Neuronal stem cell (in vitro differentiated cells): ENCODE results near the gene PRRT2.

ENCODE experiments used
- DNase-seq: peaks from one replicate; pipeline ENCODE4 v3.0.0-alpha.2; 2013; ENCODE audit warnings: low spot score
- H2AFZ ChIP-seq: one replicate; pipeline ENCODE4 v1.6.1; 2013; ENCODE audit warnings: mild to moderate bottlenecking, low read length, inconsistent platforms
- H2AK5ac ChIP-seq: 2 replicates; pipeline ENCODE4 v1.6.1; 2013; ENCODE audit warnings: low read depth, mild to moderate bottlenecking, inconsistent platforms, low read length, moderate library complexity, mixed read lengths
- H2BK120ac ChIP-seq: 2 replicates; pipeline ENCODE4 v1.6.1; 2013; ENCODE audit warnings: low read depth, mild to moderate bottlenecking, inconsistent platforms, low read length, moderate library complexity, mixed read lengths
- H2BK12ac ChIP-seq: one replicate; pipeline ENCODE4 v1.6.1; 2013; ENCODE audit warnings: low read length, inconsistent platforms
- H2BK15ac ChIP-seq: 2 replicates; pipeline ENCODE4 v1.6.1; 2013; ENCODE audit warnings: mild to moderate bottlenecking, low read length, inconsistent platforms, mixed read lengths
- H2BK5ac ChIP-seq: one replicate; pipeline ENCODE4 v1.6.1; 2013; ENCODE audit warnings: inconsistent platforms, mild to moderate bottlenecking, low read length, moderate library complexity
- H3K14ac ChIP-seq: one replicate; pipeline ENCODE4 v1.6.1; 2013; ENCODE audit warnings: low read length, inconsistent platforms
- H3K18ac ChIP-seq: 2 replicates; pipeline ENCODE4 v1.6.1; 2013; ENCODE audit warnings: low read length, inconsistent platforms
- H3K23ac ChIP-seq: 2 replicates; pipeline ENCODE4 v1.6.1; 2013; ENCODE audit warnings: low read depth, mild to moderate bottlenecking, mixed read lengths, low read length, inconsistent platforms; ENCODE audit not compliant: poor library complexity
- H3K27ac ChIP-seq: replicated peaks from 3 replicates; pipeline ENCODE4 v1.5.1; 2013; ENCODE audit warnings: low read length, inconsistent platforms
- H3K27me3 ChIP-seq, 3 experiments: 2 replicates each; pipeline ENCODE4 v1.6.1; 2013; ENCODE audit warnings: low read length in 3 of 3, mild to moderate bottlenecking in 2 of 3, inconsistent platforms in 1 of 3, low read depth in 1 of 3, mixed read lengths in 1 of 3, moderate library complexity in 1 of 3; ENCODE audit not compliant: control insufficient read depth in 3 of 3, insufficient read depth in 3 of 3
- H3K36me3 ChIP-seq, 2 donors: replicated peaks in 1 of 2; 2 replicates each; pipeline ENCODE4 v1.6.1; 2013; ENCODE audit warnings: low read length in 2 of 2; ENCODE audit not compliant: control insufficient read depth in 2 of 2, insufficient read depth in 2 of 2
- H3K4ac ChIP-seq: 2 replicates; pipeline ENCODE4 v1.6.1; 2013; ENCODE audit warnings: inconsistent platforms, mild to moderate bottlenecking, low read length, moderate library complexity
- H3K4me1 ChIP-seq, 2 donors: 1 replicate in 1 of 2; 2 replicates in 1 of 2; pipeline ENCODE4 v1.6.1; 2013; ENCODE audit warnings: low read length in 2 of 2, low read depth in 1 of 2; ENCODE audit not compliant: control insufficient read depth in 2 of 2, insufficient read depth in 1 of 2
- H3K4me2 ChIP-seq: one replicate; pipeline ENCODE4 v1.6.1; 2013; ENCODE audit warnings: mild to moderate bottlenecking, low read length, inconsistent platforms; ENCODE audit not compliant: insufficient read depth, poor library complexity, severe bottlenecking
- H3K4me3 ChIP-seq, 2 donors: 2 replicates each; pipeline ENCODE4 v1.5.1; 2013; ENCODE audit warnings: low read length in 2 of 2, mild to moderate bottlenecking in 2 of 2, inconsistent platforms in 1 of 2, moderate library complexity in 1 of 2
- H3K79me1 ChIP-seq: one replicate; pipeline ENCODE4 v1.6.1; 2013; ENCODE audit warnings: low read depth, mild to moderate bottlenecking, inconsistent platforms, low read length, moderate library complexity
- H3K9ac ChIP-seq: one replicate; pipeline ENCODE4 v1.6.1; 2013; ENCODE audit warnings: mild to moderate bottlenecking, low read depth, low read length, inconsistent platforms; ENCODE audit not compliant: poor library complexity
- H3K9me3 ChIP-seq, 2 donors: replicated peaks in 1 of 2; 2 replicates each; pipeline versions ENCODE3 to v1.6.1; 2013; ENCODE audit warnings: low read length in 2 of 2, mild to moderate bottlenecking in 2 of 2, inconsistent platforms in 1 of 2, low read depth in 1 of 2, mixed read lengths in 1 of 2, moderate library complexity in 1 of 2; ENCODE audit not compliant: control insufficient read depth in 2 of 2, insufficient read depth in 1 of 2
- H4K8ac ChIP-seq: one replicate; pipeline ENCODE4 v1.6.1; 2013; ENCODE audit warnings: low read depth, mild to moderate bottlenecking, inconsistent platforms, low read length, moderate library complexity
- H4K91ac ChIP-seq: one replicate; pipeline ENCODE4 v1.6.1; 2013; ENCODE audit warnings: low read length, low read depth, mild to moderate bottlenecking, inconsistent platforms; ENCODE audit not compliant: poor library complexity
- WGBS, 2 donors: extraction: QIAGEN DNeasy Blood & Tissue Kit; methylation state at CpG; one replicate each; pipeline ENCODE4 v1.1.7; 2013; ENCODE audit warnings: missing lambda C conversion rate in 2 of 2, mixed read lengths in 1 of 2; ENCODE audit not compliant: insufficient read length in 2 of 2, insufficient replicate concordance in 1 of 2; ENCODE audit errors: extremely low coverage in 2 of 2; 5-methylcytosine and 5-hydroxymethylcytosine counted together

Gene PRRT2

DNA sequence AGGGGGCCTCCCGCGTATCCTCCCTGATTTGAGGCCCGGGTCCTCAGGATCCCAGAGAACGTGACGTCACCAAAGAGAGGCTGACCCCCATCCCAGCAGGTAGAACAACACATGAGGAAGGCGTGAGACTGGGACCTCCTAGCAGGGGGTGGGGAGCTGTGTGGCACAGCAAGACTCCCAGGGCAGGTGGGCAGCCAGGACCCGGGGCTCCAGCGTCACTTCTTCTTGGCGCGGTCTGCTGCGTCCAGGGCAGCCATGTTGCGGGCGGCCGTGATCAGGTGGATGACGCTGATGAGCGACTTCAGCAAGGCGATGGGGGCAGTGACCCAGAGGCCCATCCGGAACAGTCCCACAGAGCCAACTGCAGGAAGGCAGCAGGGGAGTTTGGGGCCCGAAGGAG, 47.0 kb downstream of the PRRT2 start:
- Histone ChIP-seq H2AK5ac (no peak overlapping the region), H3K14ac (no peak overlapping the region), H4K8ac (peak overlapping the region; percentile 57), H3K4me3 (no peak overlapping the region), H2BK12ac (no peak overlapping the region), H2BK120ac (no peak overlapping the region), H3K27ac (no peak overlapping the region), H3K36me3 (peaks cover 20 to 22% of the 10 kb centered on the region in 2 donors), H2BK15ac (no peak overlapping the region), H3K4me2 (no peak overlapping the region), H4K91ac (no peak overlapping the region), H3K23ac (no peak overlapping the region), H3K27me3 (no peaks in the 10 kb centered on the region), H2BK5ac (no peak overlapping the region), H3K9me3 (no peaks in the 10 kb centered on the region), H3K4me1 (peaks cover 4 to 8% of the 10 kb centered on the region in 2 donors), H3K9ac (no peak overlapping the region), H3K4ac (no peak overlapping the region), H3K79me1 (peaks cover 7% of the 10 kb centered on the region), H3K18ac (no peak overlapping the region), H2AFZ (no peak overlapping the region)
- DNase-seq = no peak
- no CpG with 5 or more reads among the region's 19 CpGs for WGBS, 2 donors

- H3K14ac ChIP-seq = no peak overlapping the region
- no CpG with 5 or more reads among the region's 9 CpGs for WGBS, 2 donors
- no peak overlapping the region for H4K91ac ChIP-seq
- peaks cover 4 to 8% of the 10 kb centered on the region in 2 donors for H3K4me1 ChIP-seq
- H3K18ac ChIP-seq = no peak overlapping the region
- H3K4me2 ChIP-seq = no peak overlapping the region
- H3K27ac ChIP-seq = no peak overlapping the region
- DNase-seq = no peak
- H3K36me3 ChIP-seq = peaks cover 20 to 22% of the 10 kb centered on the region in 2 donors
- no peak overlapping the region for H3K4me3 ChIP-seq
- H2BK12ac ChIP-seq = no peak overlapping the region
- no peak overlapping the region for H2AK5ac ChIP-seq
- H2BK5ac ChIP-seq = no peak overlapping the region
- no peak overlapping the region for H2BK120ac ChIP-seq
- no peak overlapping the region for H4K8ac ChIP-seq
- peaks cover 7% of the 10 kb centered on the region for H3K79me1 ChIP-seq
- no peaks in the 10 kb centered on the region for H3K9me3 ChIP-seq
- no peak overlapping the region for H2BK15ac ChIP-seq
- no peaks in the 10 kb centered on the region for H3K27me3 ChIP-seq
- H3K9ac ChIP-seq = no peak overlapping the region
- no peak overlapping the region for H3K23ac ChIP-seq
- no peak overlapping the region for H2AFZ ChIP-seq
- H3K4ac ChIP-seq = no peak overlapping the region
Measured at GRCh38 chr16:29860218-29860617, 48.2 kb downstream of the PRRT2 start.

DNA sequence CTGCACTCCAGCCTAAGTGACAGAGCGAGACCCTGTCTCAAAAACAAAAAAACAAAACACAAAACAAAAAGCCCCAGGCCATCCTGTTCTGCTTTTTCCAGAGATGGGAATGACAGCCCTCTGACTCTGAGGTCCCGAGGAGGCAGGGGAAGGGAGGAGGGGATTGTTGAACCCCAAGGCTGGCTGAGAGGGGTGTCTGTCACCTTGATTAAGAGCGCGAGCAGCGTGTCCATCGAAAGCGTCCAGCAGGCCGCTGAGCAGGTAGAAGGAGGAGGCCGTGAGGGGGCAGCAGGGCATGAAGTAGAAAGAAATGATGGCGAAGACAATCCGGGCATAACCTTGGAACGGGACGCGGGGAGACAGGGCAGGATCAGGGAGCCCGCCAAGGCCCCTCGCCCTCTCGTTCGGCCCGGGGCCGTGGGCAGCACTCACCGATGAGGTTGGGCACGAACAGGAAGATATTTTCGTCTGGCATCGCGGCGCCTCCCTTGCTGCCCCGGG, 50.4 kb downstream of the PRRT2 start:
- H3K23ac ChIP-seq = peak overlapping the region; percentile 94
- H2BK5ac ChIP-seq = peak overlapping the region; percentile 96
- peak overlapping the region; percentile 77 to 96 for H3K4me3 ChIP-seq
- no peak overlapping the region for H4K91ac ChIP-seq
- no peak overlapping the region for H2BK120ac ChIP-seq
- no peak overlapping the region for H3K4ac ChIP-seq
- peaks cover 20 to 22% of the 10 kb centered on the region in 2 donors for H3K36me3 ChIP-seq
- peak overlapping the region; percentile 94 for H2BK15ac ChIP-seq
- H3K9ac ChIP-seq = peak overlapping the region; percentile 92
- no peak overlapping the region for H3K14ac ChIP-seq
- no CpG with 5 or more reads among the region's 27 CpGs for WGBS, 2 donors
- peak overlapping the region; percentile 92 for H2AFZ ChIP-seq
- peak overlapping the region; percentile 55 for H3K27ac ChIP-seq
- H2BK12ac ChIP-seq = no peak overlapping the region
- peak overlapping the region; percentile 75 for H3K4me2 ChIP-seq
- DNase-seq = no peak
- peaks cover 4 to 8% of the 10 kb centered on the region in 2 donors for H3K4me1 ChIP-seq
- no peak overlapping the region for H4K8ac ChIP-seq
- peak overlapping the region; percentile 91 for H3K18ac ChIP-seq
- peak overlapping the region; percentile 5 for H2AK5ac ChIP-seq
- H3K9me3 ChIP-seq = no peaks in the 10 kb centered on the region
- peaks cover 7% of the 10 kb centered on the region for H3K79me1 ChIP-seq
- no peaks in the 10 kb centered on the region for H3K27me3 ChIP-seq

GRCh38 chr16:29862884-29863668, 51.1 kb downstream of the PRRT2 start, which contains the start of gene CDIPT:
CDIPT (minus strand) TSS chr16:29863226; CDS start chr16:29862857, 369 bp downstream.
- H3K4me2 ChIP-seq = peak within 1 kb of the TSS; percentile 75
- H3K36me3 ChIP-seq = peaks cover 20 to 22% of the 10 kb centered on the region in 2 donors
- H2BK12ac ChIP-seq = no peak within 1 kb of the TSS
- peak within 1 kb of the TSS; percentile 91 for H3K18ac ChIP-seq
- peaks cover 7% of the 10 kb centered on the region for H3K79me1 ChIP-seq
- H3K9me3 ChIP-seq = no peaks in the 10 kb centered on the region
- peak within 1 kb of the TSS; percentile 55 for H3K27ac ChIP-seq
- H3K23ac ChIP-seq = peak within 1 kb of the TSS; percentile 94
- peak within 1 kb of the TSS; percentile 56 for H2BK120ac ChIP-seq
- peak within 1 kb of the TSS; percentile 92 for H2AFZ ChIP-seq
- peak within 1 kb of the TSS; percentile 77 to 96 for H3K4me3 ChIP-seq
- DNase-seq = peak; percentile 97
- H4K91ac ChIP-seq = no peak within 1 kb of the TSS
- peak within 1 kb of the TSS; percentile 87 for H2AK5ac ChIP-seq
- peak within 1 kb of the TSS; percentile 92 for H3K9ac ChIP-seq
- no CpG with 5 or more reads among the region's 57 CpGs for WGBS, 2 donors
- peak within 1 kb of the TSS; percentile 77 for H3K14ac ChIP-seq
- H3K4me1 ChIP-seq = peaks cover 4 to 8% of the 10 kb centered on the region in 2 donors
- peak within 1 kb of the TSS; percentile 94 for H2BK15ac ChIP-seq
- H2BK5ac ChIP-seq = peak within 1 kb of the TSS; percentile 96
- H3K4ac ChIP-seq = no peak within 1 kb of the TSS
- peak within 1 kb of the TSS; percentile 83 for H4K8ac ChIP-seq
- no peaks in the 10 kb centered on the region for H3K27me3 ChIP-seq
